GM21825 (cell line): Measurements from ENCODE around the gene SLC30A2.

Source experiments
- ATAC-seq: cut with Tn5 transposase; IDR thresholded peaks from one replicate; pipeline ENCODE4 v1.9.1; 2021; ENCODE audit warnings: mild to moderate bottlenecking, moderate library complexity; ENCODE audit not compliant: unreplicated experiment

Gene SLC30A2

DNA sequence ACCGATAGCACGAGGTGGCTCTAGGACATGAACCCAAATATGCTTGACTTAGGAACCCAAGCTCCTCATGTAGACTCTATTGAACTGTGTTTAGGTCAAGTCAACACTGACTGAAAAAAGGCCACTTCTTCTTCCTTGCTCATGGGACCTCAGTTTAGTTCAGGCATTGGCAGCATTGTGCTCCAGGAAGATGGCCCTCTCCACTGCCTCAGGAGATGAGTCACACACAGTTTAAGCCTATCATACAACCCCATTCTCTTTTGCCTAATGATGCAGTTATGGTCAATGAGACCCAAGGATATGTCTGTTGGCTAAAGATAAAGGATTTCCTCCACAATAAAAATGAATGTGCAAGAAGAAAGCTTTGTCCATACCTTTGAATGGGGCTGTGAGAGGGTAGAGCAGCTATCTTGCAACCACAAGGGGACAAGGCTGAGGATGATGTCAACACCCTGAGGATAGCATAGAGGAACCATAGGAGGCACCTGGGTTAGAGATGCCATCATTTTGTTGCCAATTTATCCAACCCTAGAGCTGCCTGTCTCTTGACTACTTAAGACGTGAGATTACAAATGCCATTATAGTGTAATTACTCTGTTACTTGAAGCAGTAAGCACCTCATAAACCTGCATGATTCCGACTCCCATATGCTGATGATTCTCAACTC, 24.5 kb upstream of the SLC30A2 start:
- ATAC-seq = no peak

DNA sequence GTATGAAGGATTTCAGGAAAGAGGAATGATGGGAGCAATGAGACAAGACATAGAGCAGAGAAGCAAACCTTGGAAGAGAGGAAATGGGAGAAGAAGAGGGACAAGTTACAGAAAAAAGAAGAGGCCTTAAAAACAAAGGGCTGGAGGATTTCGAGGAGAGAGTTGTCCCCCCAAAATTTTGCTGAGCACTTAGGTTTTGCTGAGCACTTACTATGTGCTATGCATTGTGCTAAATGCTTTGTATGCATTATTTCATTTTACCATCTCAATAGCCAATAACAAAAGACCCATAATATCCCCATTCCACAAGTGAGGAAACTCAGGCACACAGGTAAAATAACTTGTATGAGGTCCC, 24.0 kb upstream of the SLC30A2 start:
- ATAC-seq = no peak

DNA sequence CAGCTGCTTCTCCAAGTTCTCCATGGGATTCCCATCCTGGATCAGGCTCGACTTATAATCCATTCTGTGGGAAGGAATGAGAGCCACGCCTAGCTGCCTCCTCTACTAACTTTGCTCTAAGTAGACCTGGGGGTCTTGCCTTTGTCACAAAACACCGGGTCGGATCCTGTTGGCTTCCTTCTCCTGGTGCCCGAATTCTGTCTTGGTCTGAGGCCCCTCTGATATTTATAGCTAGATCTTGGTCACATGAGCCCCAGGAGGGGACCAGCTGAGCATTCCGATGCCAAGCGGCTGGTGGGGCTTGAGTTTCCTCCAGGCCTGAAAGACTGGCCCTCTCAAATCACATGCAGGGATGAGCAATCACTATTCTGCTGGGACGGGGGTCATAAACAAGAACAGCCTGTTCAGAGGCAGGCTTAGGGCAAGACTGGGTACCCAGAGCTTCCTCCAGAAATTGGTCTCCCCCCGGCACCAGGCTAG, 21.6 kb upstream of the SLC30A2 start, which contains the start of gene TRIM63:
TSS of gene TRIM63 (minus strand) at position 199 of the 480 bp plus-strand sequence. CDS start at position 63, 136 bp downstream.
- no peak for ATAC-seq

DNA sequence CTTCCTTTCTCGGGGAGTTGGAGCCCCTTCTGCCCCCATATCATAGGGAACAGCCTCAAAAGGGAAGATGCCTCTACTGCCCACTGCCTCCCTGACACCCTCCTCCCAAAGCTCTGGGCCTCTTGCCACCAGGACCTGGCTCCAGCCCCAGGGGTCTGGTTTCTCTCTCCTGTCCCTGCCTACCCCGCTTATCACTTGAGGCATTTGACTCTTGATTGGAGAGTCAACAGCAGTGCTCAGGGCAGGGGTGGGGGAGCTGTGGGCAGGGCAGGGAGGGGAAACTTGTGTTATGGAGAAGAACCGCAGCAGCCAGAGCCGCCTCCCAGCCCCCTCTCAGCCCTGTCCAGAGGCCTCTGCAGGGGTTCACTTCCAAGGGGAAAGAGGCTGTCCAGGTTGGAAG, 20.9 kb upstream of the SLC30A2 start:
- no peak for ATAC-seq

DNA sequence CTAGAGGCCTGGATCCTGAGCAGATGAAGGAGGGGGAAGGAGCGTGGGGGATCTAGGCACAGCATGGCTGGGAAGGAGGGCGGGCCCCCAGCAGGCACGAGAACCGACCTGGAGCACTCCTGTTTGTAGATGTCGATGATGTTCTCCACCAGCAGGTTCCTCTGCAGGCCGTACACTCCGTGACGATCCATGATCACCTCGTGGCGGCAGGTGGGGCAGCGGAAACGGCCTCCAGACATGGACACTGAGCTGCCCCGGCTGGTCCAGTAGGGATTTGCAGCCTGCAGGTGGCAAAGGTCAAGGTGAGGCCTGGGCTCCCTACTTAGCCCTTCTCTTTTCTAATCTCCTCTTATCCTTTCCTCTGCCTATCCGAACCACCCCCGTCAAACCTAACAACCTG, 20.2 kb upstream of the SLC30A2 start:
- ATAC-seq = no peak

DNA sequence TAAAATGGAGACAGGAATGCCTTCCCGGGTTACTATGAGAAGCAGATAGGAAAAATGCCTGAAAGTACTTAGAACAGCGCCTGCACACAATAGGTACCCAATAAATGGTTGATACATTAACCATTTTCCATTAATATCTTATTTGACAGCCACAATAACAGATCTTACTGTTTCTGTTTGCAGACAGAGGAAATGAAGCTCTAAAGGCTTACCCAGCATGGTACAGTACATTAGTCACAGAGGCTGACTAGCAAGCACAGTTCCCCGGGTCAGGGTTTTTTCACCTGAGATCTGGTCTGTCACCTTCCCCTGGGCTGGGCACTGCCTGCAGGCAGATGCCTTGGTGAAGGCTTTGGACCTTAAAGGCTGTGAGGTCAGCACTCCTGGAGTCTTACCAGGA, 18.6 kb upstream of the SLC30A2 start:
- ATAC-seq = no peak

DNA sequence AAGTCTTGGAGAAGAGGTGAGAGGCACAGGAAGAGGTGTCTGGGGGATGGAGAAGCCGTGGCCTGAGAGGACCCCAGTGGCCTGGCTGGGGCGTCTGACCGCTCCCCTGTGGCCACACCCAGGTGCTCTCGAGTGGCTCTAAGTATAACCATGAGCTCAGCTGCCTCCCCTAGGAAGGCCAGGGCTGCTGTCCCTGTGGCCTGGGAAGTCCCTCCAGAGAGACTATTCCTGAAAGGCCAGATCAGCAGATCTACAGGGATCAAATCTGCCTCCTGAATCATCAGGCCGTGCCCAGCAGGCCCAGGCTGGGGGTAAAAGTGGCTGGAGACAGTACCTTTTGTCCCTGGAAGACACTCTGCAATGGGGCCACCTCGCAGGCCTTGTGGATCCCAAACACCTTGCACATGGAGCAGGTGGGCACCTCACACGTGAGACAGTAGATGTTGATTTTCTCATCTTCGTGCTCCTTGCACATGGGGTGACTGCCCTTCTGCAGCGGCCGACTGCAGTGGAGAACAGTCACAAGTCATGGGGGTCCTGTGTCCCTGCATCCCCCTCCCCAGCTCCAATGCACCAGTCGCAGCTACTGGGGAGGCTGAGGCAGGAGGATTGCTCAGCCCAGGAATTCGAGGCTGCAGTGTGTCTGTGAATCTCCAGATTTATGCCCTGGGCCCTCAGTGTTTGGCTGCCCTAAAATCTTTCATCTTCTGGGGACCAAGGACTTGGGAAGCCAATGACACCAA, 15.1 kb upstream of the SLC30A2 start:
- ATAC-seq = no peak

DNA sequence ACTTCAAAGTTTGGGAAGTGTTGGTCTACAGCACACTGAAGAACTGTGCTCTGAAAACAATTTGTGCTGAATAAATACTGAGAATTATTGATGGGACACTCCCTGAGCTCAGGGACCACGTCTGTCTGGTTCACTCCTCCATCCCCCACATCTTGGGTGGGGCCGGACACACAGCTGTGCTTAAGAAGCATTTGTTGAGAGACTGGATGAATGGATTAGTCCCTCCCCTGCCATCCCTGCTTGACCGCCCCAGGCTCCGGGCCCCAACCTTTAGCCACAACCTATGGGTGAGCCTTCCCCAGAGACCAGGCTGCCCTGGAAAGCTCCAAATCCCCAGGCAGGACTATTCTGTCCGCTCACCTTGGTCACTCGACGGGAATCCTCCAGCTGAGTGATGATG, 14.0 kb upstream of the SLC30A2 start:
- no peak for ATAC-seq

DNA sequence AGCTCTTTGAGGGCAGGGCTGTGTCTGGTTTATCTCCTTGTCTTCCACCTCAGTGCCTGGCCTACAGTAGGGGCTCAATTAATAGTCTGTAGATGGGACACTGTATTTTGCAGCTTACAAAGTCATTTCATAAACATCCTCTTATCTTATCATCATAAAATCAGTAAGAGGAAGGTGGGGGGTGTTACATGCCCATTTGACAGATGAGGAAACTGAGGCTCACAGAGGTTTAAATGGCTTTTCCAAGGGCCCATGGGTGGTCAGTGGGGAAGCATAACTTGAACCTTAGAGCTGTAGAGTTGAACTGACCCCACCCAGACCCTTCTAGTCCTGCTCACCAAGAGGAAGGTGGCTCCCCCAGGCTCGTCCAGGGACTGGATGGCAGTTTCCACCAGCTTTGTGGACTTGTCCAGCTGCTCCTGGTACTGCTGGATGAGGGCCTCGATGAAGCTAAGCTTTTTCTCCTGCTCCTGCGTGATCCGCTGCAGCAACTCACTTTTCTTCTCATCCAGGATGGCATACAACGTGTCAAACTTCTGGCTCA, 12.2 kb upstream of the SLC30A2 start:
- no peak for ATAC-seq

DNA sequence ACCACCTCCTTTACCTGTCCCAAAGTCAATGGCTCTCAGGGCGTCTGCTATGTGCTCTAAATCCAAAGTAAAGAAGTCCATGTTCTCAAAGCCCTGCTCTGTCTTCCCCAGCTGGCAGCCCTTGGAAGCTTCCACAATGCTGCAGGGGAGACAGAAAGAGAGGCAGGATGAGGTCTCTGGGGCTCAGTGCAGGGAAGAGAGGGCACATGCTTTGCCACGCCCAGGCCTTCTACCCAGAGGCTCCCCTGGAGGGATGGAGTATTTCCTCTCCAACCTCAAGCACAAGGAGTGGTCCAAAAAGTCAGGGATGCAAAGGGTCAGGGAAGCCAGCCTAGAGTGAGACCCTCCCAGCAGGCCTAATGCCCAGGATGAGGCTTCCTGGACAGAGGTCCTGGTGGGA, 11.3 kb upstream of the SLC30A2 start:
- ATAC-seq = no peak

DNA sequence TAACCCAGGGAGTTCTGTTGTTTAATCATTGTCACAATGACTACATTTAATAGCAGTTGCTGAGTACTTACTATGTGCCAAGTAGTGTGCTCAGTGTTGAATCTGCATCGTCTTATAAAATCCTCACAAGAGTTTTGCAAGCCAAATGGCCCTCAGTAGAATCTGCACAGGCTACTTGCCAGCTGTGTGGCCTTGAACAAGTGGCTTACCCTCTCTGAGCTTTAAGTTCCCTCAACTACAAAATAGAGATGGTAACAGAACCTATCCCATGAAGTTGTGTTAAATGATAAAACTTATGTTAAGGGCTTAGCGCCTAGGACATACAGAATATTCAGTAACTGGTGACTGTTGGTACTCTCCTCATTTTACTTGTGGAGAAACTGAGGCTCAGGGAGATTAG, 9.1 kb upstream of the SLC30A2 start:
- ATAC-seq = no peak

DNA sequence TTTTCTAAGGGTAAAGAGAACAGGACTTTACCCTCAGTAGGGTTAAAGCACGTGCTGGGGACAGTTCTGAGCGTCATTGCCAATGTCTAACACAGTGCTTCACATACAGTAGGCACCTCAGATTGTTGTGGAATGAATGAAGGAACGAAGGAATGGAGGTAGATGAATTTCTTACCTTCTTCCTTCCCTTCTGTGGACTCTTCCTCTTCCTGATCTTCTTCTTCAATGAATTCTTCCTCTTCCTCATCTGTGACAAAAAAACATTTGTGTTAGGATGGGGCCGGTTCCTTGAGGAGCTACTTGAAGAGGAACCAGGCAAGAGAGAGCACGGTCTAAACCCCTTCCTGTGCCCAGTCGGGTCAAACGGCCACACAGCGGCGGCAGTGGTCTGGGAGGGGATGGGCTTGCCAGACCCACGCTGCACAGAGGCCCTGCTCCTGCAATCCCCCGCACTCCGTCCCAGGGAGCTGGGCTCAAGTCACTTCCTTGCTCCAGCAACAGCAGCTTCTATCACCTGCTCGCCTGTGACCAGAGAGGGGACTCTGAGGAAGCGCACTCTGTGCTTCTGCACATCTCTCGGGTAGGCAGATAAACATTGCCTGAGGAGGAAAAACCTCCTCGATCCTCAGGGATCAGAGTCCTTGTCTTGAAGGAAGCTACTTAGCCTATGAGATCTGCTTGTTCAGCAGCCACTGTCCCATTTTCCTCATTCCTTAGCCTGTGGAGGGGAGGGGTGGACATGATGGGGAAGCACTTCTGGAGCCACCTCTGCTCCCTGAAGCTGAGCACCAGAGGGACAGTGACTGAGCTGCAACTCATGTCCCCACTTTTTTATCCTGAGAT, 8.0 kb upstream of the SLC30A2 start:
- ATAC-seq = no peak

DNA sequence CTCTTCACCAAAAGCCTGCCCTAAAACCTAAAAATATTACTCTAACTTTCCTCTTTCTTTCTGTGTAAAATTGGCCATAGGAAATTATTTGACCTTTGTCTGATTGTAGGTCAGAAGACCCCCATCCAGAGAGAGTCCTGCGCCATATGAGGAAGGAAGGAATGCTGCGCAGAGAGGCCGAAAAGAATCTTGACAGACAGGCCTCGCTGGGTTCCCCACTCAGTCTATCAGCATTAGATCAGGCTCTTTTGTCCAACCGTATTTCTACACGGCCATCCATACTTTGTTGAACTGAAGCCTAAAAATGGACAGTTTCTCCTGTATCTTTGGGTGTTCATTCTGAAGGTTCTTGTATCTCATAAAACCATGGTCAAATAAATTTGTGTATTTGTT, 4.3 kb upstream of the SLC30A2 start:
- ATAC-seq = no peak

DNA sequence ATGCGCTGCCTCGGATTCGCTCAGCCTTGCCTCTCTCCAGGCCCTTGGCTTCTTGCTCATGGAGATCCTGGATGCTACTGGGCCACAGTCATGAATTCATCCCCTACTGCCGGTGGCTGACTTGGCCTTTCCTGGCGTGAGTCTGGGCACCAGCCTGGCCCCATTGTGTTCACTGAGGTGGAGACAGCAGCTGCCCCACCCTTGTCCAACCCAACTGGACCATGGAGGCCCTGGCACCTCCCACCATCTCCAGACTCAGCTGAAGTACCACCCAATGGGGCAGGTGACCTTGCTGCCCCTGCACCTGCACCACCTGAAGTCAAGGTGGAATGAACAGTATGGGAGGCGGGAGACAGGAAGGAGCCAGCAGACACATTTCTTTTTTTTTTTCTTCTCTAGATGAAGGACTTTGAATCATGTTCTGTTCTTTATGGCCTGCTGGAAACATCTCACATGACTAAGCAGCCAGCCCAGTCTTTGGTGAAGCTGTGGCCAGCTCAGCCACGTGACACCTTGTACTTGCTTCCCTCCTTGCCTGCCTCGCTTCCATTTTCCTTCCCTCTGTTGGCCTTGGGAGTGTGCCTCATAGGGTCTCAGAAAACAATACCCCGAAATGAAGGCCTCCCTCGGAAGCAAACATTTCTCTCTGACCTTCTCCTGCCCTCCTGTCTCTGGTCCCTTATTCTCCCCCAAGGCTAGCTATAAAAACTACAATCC, 3.8 kb upstream of the SLC30A2 start:
- ATAC-seq = no peak

DNA sequence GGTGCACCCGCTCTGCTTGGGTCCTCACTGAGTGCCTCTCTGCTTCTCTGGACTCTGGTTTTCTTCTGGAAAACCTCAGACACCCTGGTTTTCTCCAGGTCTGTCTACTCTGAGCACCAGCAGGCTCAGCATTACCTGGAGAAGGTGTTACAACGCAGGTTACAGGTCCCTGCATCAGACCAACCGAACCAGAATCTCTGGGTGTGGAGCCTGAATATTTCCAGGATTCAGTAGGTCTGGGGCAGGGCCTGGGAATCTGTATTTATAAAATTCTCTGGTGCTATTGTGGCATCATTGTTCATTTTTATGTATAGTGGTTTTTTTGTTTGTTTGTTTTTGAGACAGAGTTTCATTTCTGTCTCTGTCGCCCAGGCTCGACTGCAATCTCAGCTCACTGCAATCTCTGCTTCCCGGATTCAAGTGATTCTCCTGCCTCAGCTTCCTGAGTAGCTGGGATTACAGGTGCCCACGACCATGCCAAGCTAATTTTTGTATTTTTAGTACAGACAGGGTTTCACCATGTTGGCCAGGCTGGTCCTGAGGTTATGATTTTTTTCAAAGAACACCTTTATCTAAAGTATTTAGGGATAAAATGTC, 1.5 kb upstream of the SLC30A2 start:
- ATAC-seq = no peak

DNA sequence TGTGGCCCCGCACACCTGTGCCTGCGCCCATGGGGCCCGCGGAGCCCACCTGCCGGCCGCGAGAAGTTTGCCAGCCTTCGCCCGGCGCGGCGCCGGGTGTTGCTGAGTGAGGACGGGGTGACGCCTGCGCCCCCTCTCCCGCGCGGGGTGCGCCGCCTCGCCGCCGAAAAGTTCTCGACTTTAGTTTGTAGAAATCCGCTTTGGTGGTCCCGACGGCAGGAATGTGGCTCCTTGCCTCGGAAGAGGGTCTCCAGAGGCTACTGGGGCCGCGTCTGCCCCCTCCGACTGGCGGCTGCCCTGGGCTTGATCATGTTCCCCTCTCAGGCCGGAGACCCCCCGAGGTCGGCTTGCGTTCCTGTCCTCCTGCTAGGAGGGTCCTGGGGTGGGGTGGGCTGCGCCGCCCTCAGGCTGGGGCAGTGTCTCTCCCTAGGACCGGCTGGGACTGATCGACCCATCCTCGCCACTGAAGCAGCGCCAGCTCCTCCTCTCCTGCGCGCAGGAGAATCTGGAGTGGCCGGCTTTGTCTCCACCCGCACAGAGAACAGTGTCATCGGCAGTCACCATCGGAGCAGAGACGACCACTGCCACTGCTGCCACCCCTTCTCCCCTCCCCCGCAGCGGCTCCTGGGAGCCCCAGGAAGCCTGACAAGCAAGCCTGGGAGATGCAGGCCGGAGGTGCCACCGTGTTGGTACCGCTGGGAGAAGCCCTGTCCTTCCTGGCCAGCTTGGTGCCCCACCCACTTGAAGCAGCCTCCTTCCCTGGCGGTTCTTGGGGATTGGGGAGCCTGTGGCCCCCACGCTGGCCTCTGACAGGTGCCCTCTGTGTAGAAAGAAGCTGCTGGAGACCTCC, 553 bp upstream of the SLC30A2 start:
- no peak for ATAC-seq

DNA sequence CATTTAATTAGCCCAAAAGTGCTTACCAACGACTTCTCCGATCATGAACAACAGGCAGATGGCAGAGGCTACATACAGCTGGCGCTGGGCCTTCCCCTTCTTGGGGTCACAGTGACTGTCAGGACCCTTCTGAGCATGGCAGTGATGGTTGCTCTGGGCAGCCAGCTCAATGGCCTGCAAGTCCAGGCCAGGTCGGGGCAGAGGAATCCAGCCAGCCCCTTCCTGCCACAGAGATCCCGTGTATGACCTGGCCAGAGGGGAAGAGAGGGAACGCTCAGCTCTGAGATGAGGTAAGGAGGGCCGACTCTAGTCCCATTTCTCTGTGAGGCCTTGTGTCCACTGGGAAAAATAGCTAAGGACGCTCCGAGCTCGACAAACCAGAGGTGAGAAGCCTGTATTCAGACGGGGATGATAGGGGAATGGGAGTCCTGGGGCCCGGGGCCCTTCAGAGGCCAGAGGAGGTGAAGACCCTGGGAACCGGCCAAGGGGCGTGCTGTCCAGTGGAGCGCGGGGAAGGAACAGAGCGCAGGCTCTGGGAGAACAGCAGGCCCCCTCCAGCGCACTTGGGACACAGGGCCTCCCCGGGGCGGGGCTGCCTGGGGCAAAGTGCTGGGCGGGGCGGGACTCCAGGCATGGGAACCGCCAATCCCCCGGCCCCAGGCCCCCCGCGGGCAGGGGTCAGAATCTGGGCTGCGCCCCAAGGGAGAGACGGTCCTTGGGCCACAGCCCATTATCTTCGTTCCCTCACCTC, 772 bp downstream of the SLC30A2 start:
- ATAC-seq = no peak

DNA sequence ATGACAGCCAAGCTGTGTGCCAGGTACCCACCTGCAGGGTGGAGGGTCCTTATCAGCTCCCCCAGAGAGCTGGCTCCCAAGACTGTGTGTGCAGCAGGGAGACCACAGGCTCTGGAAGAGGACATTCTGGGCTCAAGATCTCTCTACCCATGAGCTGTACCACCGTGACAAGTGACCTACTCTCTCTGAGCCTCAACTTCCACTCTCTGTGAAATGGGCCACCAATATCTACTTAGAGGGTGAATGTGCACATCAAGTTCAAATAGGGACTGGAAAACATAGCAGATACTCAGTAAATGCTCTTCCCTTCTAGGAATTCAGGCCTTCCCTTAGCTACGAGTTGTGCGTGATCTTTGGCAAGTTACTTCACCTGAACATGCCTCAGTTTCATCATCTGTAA, 1.5 kb downstream of the SLC30A2 start:
- ATAC-seq = no peak

DNA sequence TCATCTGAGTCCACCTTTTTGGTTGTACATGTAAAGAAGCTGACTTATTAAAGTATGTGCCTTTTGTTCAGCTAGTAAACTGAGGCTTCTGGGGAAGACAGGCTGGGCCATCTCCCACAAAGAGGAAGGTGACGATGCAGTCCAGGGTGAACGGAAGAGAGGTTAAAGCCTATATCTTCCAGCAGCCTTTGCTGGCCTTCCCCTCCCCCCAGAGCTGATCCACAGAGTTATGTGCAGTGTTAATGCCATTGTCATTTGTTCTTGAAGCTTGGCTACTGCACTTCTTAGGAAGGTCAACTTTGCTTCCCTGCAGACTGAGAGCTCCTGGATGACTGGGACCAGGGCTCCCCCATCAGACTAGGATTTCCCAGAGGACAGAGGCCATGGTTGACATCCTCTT, 2.2 kb downstream of the SLC30A2 start:
- no peak for ATAC-seq
